ENCODE measurements around the gene C19orf25.
"Not testable (repeated sequence)": the region's sequence is repeated elsewhere in the genome, so short reads cannot be mapped to it uniquely, and the experiment has no call there.

The C19orf25 gene

GRCh38 chr19:1483979-1484428 is 5.0 kb upstream of the C19orf25 start:
- no peak overlapping the region for H3K9ac ChIP-seq (ENCODE audit: low read length)
- no peaks in the 10 kb centered on the region for H3K4me1 ChIP-seq (ENCODE audit: control insufficient read depth, insufficient read depth, low read length)
- H3K36me3 ChIP-seq (ENCODE audit: control insufficient read depth, insufficient read depth, low read length), result no peaks in the 10 kb centered on the region
- no peak overlapping the region for H3K4me3 ChIP-seq (ENCODE audit: low read depth, low read length)
- no peaks in the 10 kb centered on the region for H3K9me3 ChIP-seq (ENCODE audit: control insufficient read depth, insufficient read depth, low read depth, low read length)
- no peak overlapping the region for H3K27ac ChIP-seq (ENCODE audit: low read depth, low read length)
- H3K27me3 ChIP-seq (ENCODE audit: control insufficient read depth, insufficient read depth, low read length), result no peaks in the 10 kb centered on the region

- no peaks in the 10 kb centered on the region for H3K27me3 ChIP-seq (ENCODE audit: control insufficient read depth, insufficient read depth, low read length)
- no peak overlapping the region for H3K9ac ChIP-seq (ENCODE audit: low read length)
Observed at GRCh38 chr19:1483131-1483978, 4.3 kb upstream of the C19orf25 start.

GRCh38 chr19:1482361-1483130 is 3.5 kb upstream of the C19orf25 start:
- Histone ChIP-seq H3K4me1 (ENCODE audit: control insufficient read depth, insufficient read depth, low read length) (no peaks in the 10 kb centered on the region), H3K36me3 (ENCODE audit: control insufficient read depth, insufficient read depth, low read length) (no peaks in the 10 kb centered on the region), H3K27me3 (ENCODE audit: control insufficient read depth, insufficient read depth, low read length) (no peaks in the 10 kb centered on the region), H3K9me3 (ENCODE audit: control insufficient read depth, insufficient read depth, low read depth, low read length) (no peaks in the 10 kb centered on the region), H3K4me3 (ENCODE audit: low read depth, low read length) (no peak overlapping the region), H3K9ac (ENCODE audit: low read length) (no peak overlapping the region), H3K27ac (ENCODE audit: low read depth, low read length) (no peak overlapping the region)

More at GRCh38 chr19:1483131-1483978, 4.3 kb upstream of the C19orf25 start:
- H3K36me3 ChIP-seq (ENCODE audit: control insufficient read depth, insufficient read depth, low read length), result no peaks in the 10 kb centered on the region
- H3K4me1 ChIP-seq (ENCODE audit: control insufficient read depth, insufficient read depth, low read length), result no peaks in the 10 kb centered on the region
- H3K9me3 ChIP-seq (ENCODE audit: control insufficient read depth, insufficient read depth, low read depth, low read length), result no peaks in the 10 kb centered on the region
- H3K27ac ChIP-seq (ENCODE audit: low read depth, low read length), result no peak overlapping the region
- H3K4me3 ChIP-seq (ENCODE audit: low read depth, low read length), result no peak overlapping the region

- Histone ChIP-seq H3K4me3 (ENCODE audit: low read depth, low read length) (no peak overlapping the region), H3K27ac (ENCODE audit: low read depth, low read length) (no peak overlapping the region), H3K27me3 (ENCODE audit: control insufficient read depth, insufficient read depth, low read length) (no peaks in the 10 kb centered on the region), H3K9me3 (ENCODE audit: control insufficient read depth, insufficient read depth, low read depth, low read length) (no peaks in the 10 kb centered on the region), H3K4me1 (ENCODE audit: control insufficient read depth, insufficient read depth, low read length) (no peaks in the 10 kb centered on the region), H3K36me3 (ENCODE audit: control insufficient read depth, insufficient read depth, low read length) (no peaks in the 10 kb centered on the region), H3K9ac (ENCODE audit: low read length) (no peak overlapping the region)
Observed at GRCh38 chr19:1481893-1482360, 2.9 kb upstream of the C19orf25 start.

GRCh38 chr19:1481224-1481892 is 2.3 kb upstream of the C19orf25 start:
- Histone ChIP-seq H3K4me1 (ENCODE audit: control insufficient read depth, insufficient read depth, low read length) (no peaks in the 10 kb centered on the region), H3K9ac (ENCODE audit: low read length) (no peak overlapping the region), H3K27ac (ENCODE audit: low read depth, low read length) (no peak overlapping the region), H3K9me3 (ENCODE audit: control insufficient read depth, insufficient read depth, low read depth, low read length) (no peaks in the 10 kb centered on the region), H3K36me3 (ENCODE audit: control insufficient read depth, insufficient read depth, low read length) (no peaks in the 10 kb centered on the region; the same call in 1 of the 2 replicates), H3K4me3 (ENCODE audit: low read depth, low read length) (no peak overlapping the region), H3K27me3 (ENCODE audit: control insufficient read depth, insufficient read depth, low read length) (no peaks in the 10 kb centered on the region)

GRCh38 chr19:1477056-1477455 is 2.0 kb downstream of the C19orf25 start:
- not testable (repeated sequence) for H3K4me1 ChIP-seq (ENCODE audit: control insufficient read depth, insufficient read depth, low read length); H3K36me3 ChIP-seq (ENCODE audit: control insufficient read depth, insufficient read depth, low read length); H3K9me3 ChIP-seq (ENCODE audit: control insufficient read depth, insufficient read depth, low read depth, low read length); H3K4me3 ChIP-seq (ENCODE audit: low read depth, low read length); H3K9ac ChIP-seq (ENCODE audit: low read length); H3K27ac ChIP-seq (ENCODE audit: low read depth, low read length)
- H3K27me3 ChIP-seq (ENCODE audit: control insufficient read depth, insufficient read depth, low read length), result peaks cover 22% of the 10 kb centered on the region

GRCh38 chr19:1475751-1476437 is 3.1 kb downstream of the C19orf25 start:
- Histone ChIP-seq H3K9me3 (ENCODE audit: control insufficient read depth, insufficient read depth, low read depth, low read length) (no peaks in the 10 kb centered on the region), H3K27me3 (ENCODE audit: control insufficient read depth, insufficient read depth, low read length) (peaks cover 34% of the 10 kb centered on the region), H3K9ac (ENCODE audit: low read length) (no peak overlapping the region), H3K36me3 (ENCODE audit: control insufficient read depth, insufficient read depth, low read length) (peaks cover 5% of the 10 kb centered on the region; the same call in 1 of the 2 replicates), H3K4me1 (ENCODE audit: control insufficient read depth, insufficient read depth, low read length) (peaks cover 12% of the 10 kb centered on the region), H3K4me3 (ENCODE audit: low read depth, low read length) (no peak overlapping the region), H3K27ac (ENCODE audit: low read depth, low read length) (no peak overlapping the region)

- no peak overlapping the region for H3K4me3 ChIP-seq (ENCODE audit: low read depth, low read length)
- peaks cover 5% of the 10 kb centered on the region; the same call in 1 of the 2 replicates for H3K36me3 ChIP-seq (ENCODE audit: control insufficient read depth, insufficient read depth, low read length)
- peaks cover 18% of the 10 kb centered on the region for H3K4me1 ChIP-seq (ENCODE audit: control insufficient read depth, insufficient read depth, low read length)
- peaks cover 44% of the 10 kb centered on the region for H3K27me3 ChIP-seq (ENCODE audit: control insufficient read depth, insufficient read depth, low read length)
- H3K9ac ChIP-seq (ENCODE audit: low read length), result no peak overlapping the region
- H3K27ac ChIP-seq (ENCODE audit: low read depth, low read length), result no peak overlapping the region
- H3K9me3 ChIP-seq (ENCODE audit: control insufficient read depth, insufficient read depth, low read depth, low read length), result no peaks in the 10 kb centered on the region
Observed at GRCh38 chr19:1474765-1475351, 4.2 kb downstream of the C19orf25 start.

GRCh38 chr19:1474011-1474764 is 4.8 kb downstream of the C19orf25 start:
- Histone ChIP-seq H3K9me3 (ENCODE audit: control insufficient read depth, insufficient read depth, low read depth, low read length) (no peaks in the 10 kb centered on the region), H3K27me3 (ENCODE audit: control insufficient read depth, insufficient read depth, low read length) (peaks cover 51% of the 10 kb centered on the region), H3K4me3 (ENCODE audit: low read depth, low read length) (no peak overlapping the region), H3K4me1 (ENCODE audit: control insufficient read depth, insufficient read depth, low read length) (peaks cover 20% of the 10 kb centered on the region), H3K36me3 (ENCODE audit: control insufficient read depth, insufficient read depth, low read length) (peaks cover 5% of the 10 kb centered on the region; the same call in 1 of the 2 replicates), H3K27ac (ENCODE audit: low read depth, low read length) (no peak overlapping the region), H3K9ac (ENCODE audit: low read length) (no peak overlapping the region)
